Jurkat, Clone E6-1 (cell line): ENCODE results near the gene PRKN.

Experiments
- DNase-seq: peaks from one replicate; pipeline ENCODE4 v3.0.0-alpha.2; 2011; ENCODE audit warnings: low read depth, low spot score
- H3K4me3 ChIP-seq: 2 replicates; pipeline ENCODE4 v1.5.1; 2011; ENCODE audit warnings: mild to moderate bottlenecking, low read length, control low read depth, moderate library complexity

Gene PRKN

DNA sequence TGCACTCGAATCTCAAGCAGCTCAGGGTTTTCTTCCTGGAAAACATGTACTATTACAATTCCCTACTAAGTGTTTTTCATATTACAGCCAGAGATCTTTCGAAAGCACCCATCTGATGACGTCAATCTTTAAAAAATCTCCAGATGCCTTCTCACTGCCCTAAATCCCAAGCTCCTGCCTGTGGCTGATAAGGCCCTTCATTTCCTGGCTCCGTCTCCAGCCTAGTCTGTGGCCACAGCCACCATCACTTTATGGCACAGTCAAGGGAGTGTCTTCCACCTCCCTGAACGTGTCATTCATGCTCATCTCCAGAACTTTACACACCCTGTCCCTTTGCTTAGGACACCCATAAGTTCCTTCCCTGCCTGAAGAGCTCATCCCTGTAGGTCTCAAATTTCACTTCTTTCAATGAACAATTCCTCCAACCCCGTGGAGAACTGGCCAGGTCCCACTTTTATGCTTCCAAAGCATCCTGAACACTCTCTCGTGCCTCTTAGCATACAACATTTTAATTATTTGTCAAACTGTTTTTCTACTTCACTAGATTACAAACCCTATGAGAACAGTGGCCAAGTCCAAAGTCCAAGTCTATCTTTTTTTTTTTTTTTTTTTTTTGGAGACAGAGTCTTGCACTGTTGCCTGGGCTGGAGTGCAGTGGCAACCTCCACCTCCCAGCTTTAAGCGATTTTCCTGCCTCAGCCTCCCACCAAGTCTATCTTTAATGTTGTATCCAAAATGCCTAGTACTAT is 1347.6 kb downstream of the PRKN start:
- DNase-seq, result no peak
- H3K4me3 ChIP-seq, result no peak overlapping the region

DNA sequence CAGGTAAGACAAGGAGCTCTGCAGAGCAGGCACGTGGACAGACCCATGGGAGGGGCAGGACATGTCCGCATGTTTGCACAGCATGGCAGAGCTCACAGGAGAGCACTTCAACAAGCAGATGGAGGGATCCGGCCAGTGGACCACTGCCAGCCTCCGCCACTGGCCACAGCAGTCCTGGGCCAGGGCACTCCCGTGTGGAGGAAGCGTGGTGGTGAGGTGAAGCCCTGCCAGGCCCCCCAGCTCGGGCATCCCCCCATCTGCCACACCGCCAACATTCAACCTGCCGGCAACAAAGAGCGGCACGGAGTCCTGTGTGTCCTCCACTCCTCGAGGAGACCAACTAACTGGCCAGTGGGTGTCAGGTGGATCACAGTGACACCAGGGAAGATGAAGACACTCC is 1349.5 kb downstream of the PRKN start:
- no peak overlapping the region for H3K4me3 ChIP-seq
- no peak for DNase-seq

DNA sequence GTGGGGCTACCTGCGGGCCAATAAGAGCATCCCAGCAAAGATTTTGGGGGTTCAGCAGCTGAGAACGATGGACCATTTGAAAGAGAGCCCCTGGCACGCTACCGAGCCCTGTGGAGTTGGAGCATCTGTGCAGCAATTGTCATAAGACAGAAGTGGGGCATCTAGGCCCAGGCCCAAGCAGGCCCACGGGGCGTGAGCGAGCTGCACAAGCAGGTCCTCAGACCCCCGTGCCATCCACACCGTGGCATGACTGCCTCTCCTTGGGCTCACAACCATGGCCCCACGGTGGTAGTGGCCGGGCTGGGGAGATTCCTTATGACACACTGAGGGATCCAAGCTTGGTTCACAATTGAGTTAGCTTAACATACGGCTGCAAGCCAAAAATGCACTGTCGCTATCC is 1350.5 kb downstream of the PRKN start:
- no peak overlapping the region for H3K4me3 ChIP-seq
- no peak for DNase-seq

DNA sequence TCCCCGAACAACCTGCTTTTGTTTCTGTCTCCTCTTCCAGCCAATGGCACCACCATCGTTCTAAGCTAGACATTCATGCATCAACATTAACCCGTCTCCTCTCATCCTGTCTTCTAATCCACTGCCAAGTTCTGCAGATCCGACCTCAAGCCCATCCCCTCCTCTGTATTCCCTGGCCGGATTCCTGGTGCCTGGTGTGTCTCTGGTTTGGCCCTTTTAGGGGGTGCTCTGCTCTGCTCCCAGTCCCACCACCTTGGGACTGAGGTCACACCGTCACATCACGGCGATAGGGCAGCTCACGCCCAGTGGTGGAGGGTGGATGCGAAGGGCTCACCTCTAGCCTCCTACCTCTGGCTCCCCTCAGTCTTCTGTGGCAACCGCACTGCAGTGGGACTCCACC is 1351.2 kb downstream of the PRKN start:
- no peak for DNase-seq
- H3K4me3 ChIP-seq, result no peak overlapping the region

DNA sequence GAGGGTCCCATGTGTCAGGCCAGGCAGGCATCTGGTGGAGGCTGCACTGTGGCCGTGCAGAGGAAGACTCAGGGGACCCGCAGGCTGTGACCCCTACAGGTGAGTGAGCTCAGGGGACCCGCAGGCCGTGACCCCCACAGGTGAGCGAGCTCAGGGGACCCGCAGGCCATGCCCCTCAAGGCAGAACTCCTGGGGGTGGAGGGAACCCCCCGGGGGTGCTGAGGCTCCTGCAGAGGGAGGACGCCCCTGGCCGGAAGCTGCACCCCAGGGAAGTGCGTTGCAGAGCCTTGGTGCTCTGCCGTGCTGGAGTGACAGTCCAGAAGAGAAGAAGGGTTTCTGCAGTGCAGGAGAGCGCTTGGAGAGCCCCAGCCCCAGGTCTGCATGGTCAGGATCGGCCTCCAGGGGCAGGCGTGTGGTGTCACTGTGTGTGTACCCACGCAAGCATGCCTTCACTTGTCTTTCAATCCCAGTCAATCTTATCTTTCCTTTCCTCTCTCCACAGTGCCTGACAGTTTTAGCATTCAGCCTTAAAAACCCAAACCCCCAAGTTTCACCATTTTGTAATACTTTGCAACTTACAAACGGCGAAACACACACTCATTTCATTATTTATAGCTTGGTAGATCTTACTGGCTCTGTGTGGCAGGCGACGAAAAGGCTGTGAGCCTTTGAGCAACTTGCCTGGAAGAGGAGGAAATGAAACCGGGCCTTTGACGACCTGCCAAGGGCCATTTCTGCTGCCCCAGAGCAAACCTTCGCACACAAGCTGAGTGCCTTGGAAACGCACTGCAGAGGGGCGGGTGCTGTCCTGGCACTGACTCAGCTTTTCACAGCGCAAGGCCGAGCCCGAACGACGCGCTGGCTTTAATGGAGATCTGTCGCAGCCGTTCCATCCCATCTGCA is 1352.3 kb downstream of the PRKN start:
- H3K4me3 ChIP-seq, result no peak overlapping the region
- no peak for DNase-seq

DNA sequence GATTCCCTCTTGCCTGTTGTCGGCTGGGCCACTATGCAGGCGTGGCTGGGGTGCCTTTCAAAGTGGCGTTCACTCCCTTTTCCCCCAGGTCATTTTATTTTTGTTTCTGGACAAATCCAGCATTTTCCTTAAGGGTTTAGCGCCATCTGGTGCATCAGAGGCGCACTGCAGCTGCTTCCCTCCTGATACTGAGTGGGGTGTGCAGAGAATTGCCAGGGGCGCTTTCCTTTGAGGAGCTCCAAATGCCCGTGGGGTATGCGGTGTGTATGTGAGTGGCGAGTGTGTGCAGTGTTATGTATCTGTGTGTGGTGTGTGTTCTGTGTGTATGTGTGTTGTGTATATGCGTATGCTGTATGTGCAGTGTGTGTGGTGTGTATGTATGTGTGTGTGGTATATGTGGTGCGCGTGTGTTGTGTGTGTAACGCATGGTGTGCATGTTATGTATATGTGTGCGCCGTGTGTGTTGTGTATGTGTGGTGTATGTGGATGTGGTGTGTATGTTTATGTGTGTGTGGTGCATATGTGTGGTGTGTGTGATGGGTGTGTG is 1353.6 kb downstream of the PRKN start:
- peak; percentile 41 for DNase-seq
- H3K4me3 ChIP-seq, result no peak overlapping the region

DNA sequence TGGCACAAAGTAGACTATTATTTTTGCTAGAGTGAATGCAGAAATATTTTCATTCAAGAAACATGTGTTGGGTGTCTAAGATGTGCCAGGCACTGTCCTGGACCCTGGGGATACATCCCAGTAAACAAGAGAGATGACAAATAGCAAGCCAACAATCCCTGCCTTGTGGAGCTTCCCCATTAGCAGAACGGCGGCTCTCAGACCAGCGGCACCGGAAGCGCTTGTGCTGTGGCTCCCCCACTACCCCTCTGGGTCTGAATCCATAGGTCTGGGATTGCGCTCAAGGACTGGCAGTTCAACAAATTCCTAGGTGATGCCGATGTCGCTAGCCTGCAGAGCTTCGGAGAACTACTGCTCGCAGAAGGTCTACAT is 1355.2 kb downstream of the PRKN start:
- H3K4me3 ChIP-seq, result no peak overlapping the region
- no peak for DNase-seq

DNA sequence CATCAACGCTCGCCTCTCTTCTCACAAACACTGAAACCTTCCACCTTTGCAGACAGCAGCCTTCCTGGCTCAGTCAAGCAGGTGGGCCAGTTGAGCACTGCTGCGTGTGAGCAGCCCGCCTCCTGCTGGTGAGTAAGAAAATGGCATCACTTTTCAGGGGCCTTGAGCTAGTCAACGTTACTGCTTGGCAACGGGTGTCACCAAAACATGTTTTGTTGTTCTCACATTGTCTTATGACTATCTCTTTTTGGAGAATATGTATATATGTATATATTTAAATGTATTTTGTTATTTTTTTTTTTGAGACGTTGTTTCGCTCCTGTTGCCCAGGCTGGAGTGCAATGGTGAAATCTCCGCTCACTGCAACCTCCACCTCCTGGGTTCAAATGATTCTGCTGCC is 1356.7 kb downstream of the PRKN start:
- DNase-seq, result peak; percentile 60
- H3K4me3 ChIP-seq, result no peak overlapping the region

DNA sequence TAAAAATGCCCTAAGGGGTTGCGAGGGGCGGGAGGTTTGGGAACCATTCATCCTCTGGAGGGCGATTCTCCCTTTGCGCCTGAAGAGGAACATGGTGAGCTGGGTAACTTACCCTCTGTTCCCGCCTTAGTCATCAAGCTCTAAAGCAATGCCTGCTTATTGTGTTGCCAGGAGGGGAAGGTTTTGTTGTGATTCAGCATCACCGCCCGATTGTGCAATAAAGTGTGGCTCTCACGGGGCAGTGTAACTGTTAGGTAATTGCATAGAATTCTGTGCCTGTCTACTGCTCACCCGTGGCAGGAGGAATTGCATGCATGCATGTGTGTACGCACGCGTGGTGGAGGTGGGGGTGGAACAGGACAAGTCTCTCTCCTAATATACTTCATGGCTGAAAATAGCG is 1358.2 kb downstream of the PRKN start:
- no peak for DNase-seq
- H3K4me3 ChIP-seq, result no peak overlapping the region

DNA sequence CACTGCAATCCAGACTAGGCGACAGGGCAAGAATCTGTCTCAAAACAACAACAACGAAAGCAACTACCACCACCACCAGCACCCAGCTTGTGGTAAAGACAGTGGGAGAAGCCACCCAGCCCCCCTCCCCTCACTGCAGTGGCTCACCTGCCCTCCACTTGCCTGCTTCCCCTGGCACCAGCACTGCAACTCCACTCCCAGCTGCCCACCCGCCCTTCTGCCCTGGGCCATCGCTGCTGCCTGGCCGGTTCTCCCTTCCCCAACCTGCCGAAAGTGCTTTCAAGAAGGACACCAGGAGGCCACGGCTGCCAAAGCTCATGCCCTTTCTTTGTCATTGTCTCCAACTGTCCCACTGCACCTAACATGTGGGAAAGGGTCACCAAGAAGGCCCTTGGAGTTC is 1359.1 kb downstream of the PRKN start:
- DNase-seq, result no peak
- H3K4me3 ChIP-seq, result no peak overlapping the region

DNA sequence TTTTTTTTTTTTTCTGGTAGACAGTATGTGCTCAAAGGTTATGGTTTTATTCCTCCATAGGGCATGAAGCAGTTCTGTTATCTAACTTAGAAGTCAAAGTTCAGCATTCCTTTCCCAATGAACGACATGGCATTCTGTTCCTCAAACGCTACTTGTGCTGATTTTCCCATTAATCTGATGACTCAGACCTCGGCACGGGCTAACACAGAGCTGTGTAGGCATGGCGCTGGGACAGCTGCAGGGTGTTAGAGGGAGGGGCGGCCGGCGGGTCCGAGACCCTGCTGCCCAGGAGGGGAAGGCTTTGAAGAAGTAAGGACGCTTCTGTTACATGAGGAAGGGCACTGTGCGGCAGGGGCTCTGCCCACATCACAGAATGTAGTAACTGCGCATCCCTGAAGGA is 1360.1 kb downstream of the PRKN start:
- no peak overlapping the region for H3K4me3 ChIP-seq
- DNase-seq, result no peak

DNA sequence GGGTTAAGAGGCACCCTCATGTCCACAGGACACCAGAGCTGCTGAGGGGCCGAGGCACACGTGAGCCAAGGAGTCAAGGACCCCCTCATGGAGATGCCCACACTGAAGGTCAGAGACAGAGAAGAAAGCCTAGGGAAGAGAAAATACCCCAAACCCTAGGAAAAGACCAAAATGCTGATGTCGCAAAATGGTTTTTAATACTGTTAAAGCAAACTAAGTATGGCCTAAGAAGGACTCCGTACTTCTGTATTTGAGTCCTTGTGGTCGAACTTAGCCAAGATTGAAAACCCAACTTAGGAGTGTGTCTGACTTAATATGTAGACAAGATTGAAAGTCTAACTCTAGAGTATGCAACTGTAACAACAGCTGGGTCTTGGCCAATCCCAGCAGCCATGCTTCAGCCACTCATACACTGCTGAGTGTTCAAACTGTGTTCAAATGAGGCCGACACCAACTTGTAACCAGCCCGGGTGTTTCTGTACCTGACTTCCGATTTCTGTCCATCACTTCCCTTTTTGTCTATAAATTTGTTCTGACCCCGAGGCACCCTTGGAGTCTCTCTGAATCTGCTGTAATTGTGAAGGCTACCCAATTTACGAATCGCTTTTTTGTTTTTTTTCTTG is 1361.2 kb downstream of the PRKN start:
- no peak overlapping the region for H3K4me3 ChIP-seq
- DNase-seq, result no peak

DNA sequence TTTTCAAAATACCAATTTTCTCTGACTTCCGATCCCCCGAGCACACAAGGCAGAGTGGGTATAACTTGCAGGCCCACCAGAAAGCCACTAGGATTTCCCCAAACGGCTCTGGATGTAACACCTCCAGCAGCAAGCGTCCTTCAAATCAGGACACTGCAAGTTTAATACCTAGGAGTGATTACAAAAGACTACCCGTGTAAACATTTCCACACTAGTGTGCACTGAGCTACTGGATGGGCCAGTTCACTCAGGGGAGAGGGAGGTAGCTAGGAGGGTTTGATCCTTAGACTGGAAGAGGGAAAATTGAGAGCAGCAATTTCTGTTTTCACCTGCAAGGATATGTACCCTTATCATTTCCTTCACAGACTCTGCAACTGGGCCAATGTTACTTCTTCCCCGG is 1361.9 kb downstream of the PRKN start:
- DNase-seq, result no peak
- no peak overlapping the region for H3K4me3 ChIP-seq

DNA sequence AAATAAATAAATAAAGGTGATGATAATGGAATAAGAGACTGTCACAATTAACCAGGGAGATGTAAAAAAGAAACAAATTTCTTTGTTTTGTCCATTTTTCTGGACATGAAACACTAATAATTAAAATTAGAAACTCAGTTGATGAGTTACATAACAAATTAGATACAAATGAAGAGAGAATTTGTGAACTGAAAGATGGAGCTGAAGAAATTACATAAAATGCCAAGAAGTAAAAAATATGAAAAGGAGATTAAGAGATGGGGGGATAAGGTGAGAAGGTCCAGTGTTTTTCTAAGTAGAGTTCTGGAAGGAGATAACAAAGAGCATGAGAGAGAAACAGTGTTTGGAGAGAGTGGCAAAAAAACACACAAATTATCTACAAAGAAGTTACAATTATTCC is 1364.3 kb downstream of the PRKN start:
- DNase-seq, result no peak

DNA sequence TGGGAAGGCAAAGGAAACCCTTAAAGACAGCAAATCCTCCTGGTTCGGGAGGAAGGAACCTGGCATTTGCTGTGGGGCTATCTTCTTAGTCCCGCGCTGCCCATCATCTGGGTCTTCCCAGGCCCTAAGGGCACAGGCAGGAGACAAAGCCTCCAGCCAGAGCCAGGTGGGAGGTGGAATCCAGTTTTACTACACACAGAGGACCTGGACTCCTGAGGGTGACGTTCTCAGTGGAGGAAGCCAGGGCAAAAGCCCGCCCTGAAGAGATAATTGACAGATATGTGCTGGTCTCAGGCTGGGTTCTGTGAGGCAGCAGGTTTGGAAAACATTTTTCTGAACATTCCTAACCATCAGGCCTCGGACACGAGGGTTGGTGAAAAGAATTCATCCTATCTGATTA is 1365.3 kb downstream of the PRKN start:
- no peak for DNase-seq

More for the DNA sequence above, 1364.3 kb downstream of the PRKN start:
- H3K4me3 ChIP-seq, result no peak overlapping the region

DNA sequence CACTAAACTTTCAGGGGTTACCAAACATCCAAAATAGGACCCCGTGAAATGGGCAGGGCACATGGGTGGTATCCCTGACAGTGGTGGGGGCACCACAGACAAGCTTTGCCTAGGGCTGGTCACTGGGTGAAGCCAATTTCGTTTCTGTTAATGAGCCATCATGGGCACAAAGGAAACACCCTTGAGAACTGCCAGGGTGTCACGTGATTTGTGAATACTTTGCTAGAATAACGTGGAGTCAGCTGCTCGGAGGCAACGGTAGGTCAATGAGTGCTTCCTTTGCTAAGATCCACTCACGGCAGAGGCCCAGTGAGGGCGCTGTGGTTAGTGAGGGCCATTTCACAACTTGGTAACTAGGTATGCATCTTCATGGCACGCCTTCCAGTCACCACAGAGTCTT is 1366.0 kb downstream of the PRKN start:
- no peak overlapping the region for H3K4me3 ChIP-seq
- DNase-seq, result no peak

More for the DNA sequence above, 1365.3 kb downstream of the PRKN start:
- H3K4me3 ChIP-seq, result no peak overlapping the region

DNA sequence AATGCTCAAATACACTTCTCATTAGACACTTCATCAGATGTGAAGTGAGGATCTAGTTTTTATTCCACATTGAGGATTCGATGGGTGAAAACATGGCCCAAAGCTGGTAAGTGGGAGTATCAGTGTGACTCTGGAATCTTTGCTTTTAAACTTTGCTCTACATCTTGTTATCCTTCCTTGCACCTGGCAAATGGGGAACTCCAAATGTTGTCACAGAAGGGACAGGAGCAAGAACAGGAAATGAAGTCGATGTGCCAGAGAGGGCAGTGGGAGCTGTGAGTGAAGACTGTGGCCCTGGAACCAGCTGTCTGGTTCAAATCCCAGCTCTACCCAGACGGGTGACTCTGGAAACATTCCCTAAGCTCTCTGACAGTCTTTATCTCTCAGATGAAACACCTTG is 1367.0 kb downstream of the PRKN start:
- DNase-seq, result no peak
- H3K4me3 ChIP-seq, result no peak overlapping the region

DNA sequence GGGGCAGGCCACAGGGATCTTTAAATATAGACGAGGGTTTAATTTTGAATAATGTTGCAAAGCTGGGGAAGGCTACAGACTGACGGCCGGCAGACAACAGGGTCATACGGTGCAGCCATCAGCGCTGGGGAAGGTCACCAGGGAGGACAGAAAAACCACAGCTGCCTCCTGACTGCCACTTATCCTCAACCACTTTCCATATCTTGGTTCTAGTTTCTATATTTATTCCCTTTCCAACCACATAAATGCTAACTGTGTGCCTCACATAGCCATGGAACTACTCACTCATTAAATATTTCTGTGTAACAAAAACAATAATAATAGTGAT is 1368.0 kb downstream of the PRKN start:
- no peak overlapping the region for H3K4me3 ChIP-seq
- DNase-seq, result no peak

DNA sequence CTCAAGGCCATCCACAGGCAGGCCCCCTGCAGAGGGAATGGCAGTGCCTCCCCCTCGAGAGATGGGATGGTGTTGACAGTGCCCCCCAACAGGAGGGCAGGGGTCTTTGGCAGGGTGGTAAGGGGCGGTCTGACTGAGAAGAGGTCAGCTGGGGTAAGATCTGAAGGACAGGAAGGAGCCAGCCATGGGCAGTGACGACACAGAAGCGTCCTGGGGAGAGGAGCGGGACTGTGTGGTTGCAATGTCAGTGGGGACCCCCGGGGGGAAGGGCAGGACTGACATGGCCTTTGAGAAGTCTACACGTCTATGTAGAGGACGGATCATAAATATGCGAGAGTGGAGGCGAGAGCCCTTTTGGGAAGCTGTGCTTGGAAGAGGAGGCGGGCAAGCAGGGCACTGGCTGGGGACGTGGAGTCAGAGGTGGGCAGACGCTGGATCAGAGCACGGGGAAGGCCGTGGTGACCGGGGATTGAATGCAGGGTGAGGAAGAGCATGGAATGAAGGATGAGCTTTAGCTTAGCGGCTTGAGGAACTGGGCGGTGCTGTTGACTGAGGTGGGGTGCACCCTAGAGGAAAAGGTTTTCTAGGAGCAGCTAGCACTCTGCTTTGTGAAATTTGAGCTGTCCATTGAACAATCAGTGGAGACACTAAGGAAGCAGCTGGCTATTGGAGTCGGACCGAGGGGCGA is 1371.3 kb downstream of the PRKN start:
- H3K4me3 ChIP-seq, result no peak overlapping the region
- no peak for DNase-seq
